Measurements from ENCODE around the gene BACH2.

Gene BACH2

GRCh38 chr6:89978749-89979145 is 317.9 kb downstream of the BACH2 start:
- DNase-seq = no peak
- Histone ChIP-seq H2BK12ac (ENCODE audit: low read length in 2 of 2) (no peak overlapping the region), H3K79me1 (replicated peaks; ENCODE audit: low read length, poor library complexity, severe bottlenecking) (no peaks in the 10 kb centered on the region), H4K91ac (ENCODE audit: low read length) (no peak overlapping the region), H2BK15ac (ENCODE audit: low read depth, poor library complexity, severe bottlenecking) (no peak overlapping the region), H3K27ac (ENCODE audit: low read length, poor library complexity, severe bottlenecking) (no peak overlapping the region), H3K18ac (ENCODE audit: low read depth in 1 of 2, low read length in 2 of 2) (no peak overlapping the region), H3K36me3 (ENCODE audit: control insufficient read depth in 1 of 2, insufficient read depth in 2 of 2, low read depth in 1 of 2, low read length in 2 of 2) (no peaks in the 10 kb centered on the region), H4K8ac (ENCODE audit: low read length) (no peak overlapping the region), H3K23ac (ENCODE audit: low read length in 2 of 2) (no peak overlapping the region), H2AFZ (ENCODE audit: low read depth, low read length) (no peak overlapping the region), H2AK5ac (ENCODE audit: low read length, severe bottlenecking) (no peak overlapping the region), H3K4me3 (ENCODE audit: insufficient read depth in 1 of 2, low read depth in 1 of 2, low read length in 2 of 2) (no peak overlapping the region), H3K4me1 (ENCODE audit: control insufficient read depth, insufficient read depth, low read depth, low read length) (no peaks in the 10 kb centered on the region), H3K4ac (ENCODE audit: low read depth in 1 of 2, low read length in 2 of 2) (no peak overlapping the region), H3K9ac (ENCODE audit: low read length) (no peak overlapping the region), H3K9me3 (ENCODE audit: control insufficient read depth, low read length) (no peaks in the 10 kb centered on the region), H2BK120ac (ENCODE audit: low read depth, low read length) (no peak overlapping the region), H2BK5ac (ENCODE audit: low read depth, low read length, poor library complexity, severe bottlenecking) (no peak overlapping the region), H3K27me3 (ENCODE audit: control insufficient read depth in 1 of 2, insufficient read depth in 1 of 2, low read length in 2 of 2) (no peaks in the 10 kb centered on the region), H3K4me2 (ENCODE audit: low read length, poor library complexity, severe bottlenecking) (no peak overlapping the region), H3K14ac (ENCODE audit: low read length in 2 of 2) (no peak overlapping the region)
- WGBS = 53% methylated on average over 3 of the region's 5 CpGs

- Histone ChIP-seq H3K14ac (ENCODE audit: low read length in 2 of 2) (no peak overlapping the region), H3K9ac (ENCODE audit: low read length) (peak overlapping the region; percentile 4), H3K4me2 (ENCODE audit: low read length, poor library complexity, severe bottlenecking) (no peak overlapping the region), H3K4me3 (ENCODE audit: insufficient read depth in 1 of 2, low read depth in 1 of 2, low read length in 2 of 2) (peak overlapping the region in 1 of 2 experiments; percentile 12), H3K4me1 (ENCODE audit: control insufficient read depth, insufficient read depth, low read depth, low read length) (no peaks in the 10 kb centered on the region), H3K79me1 (replicated peaks; ENCODE audit: low read length, poor library complexity, severe bottlenecking) (no peaks in the 10 kb centered on the region), H2AK5ac (ENCODE audit: low read length, severe bottlenecking) (no peak overlapping the region), H3K4ac (ENCODE audit: low read depth in 1 of 2, low read length in 2 of 2) (no peak overlapping the region), H2BK5ac (ENCODE audit: low read depth, low read length, poor library complexity, severe bottlenecking) (no peak overlapping the region), H4K8ac (ENCODE audit: low read length) (no peak overlapping the region), H2AFZ (ENCODE audit: low read depth, low read length) (no peak overlapping the region), H3K27ac (ENCODE audit: low read length, poor library complexity, severe bottlenecking) (no peak overlapping the region), H4K91ac (ENCODE audit: low read length) (no peak overlapping the region), H3K23ac (ENCODE audit: low read length in 2 of 2) (no peak overlapping the region), H3K9me3 (ENCODE audit: control insufficient read depth, low read length) (no peaks in the 10 kb centered on the region), H3K27me3 (ENCODE audit: control insufficient read depth in 1 of 2, insufficient read depth in 1 of 2, low read length in 2 of 2) (no peaks in the 10 kb centered on the region), H3K36me3 (ENCODE audit: control insufficient read depth in 1 of 2, insufficient read depth in 2 of 2, low read depth in 1 of 2, low read length in 2 of 2) (no peaks in the 10 kb centered on the region), H2BK120ac (ENCODE audit: low read depth, low read length) (no peak overlapping the region), H2BK12ac (ENCODE audit: low read length in 2 of 2) (no peak overlapping the region), H3K18ac (ENCODE audit: low read depth in 1 of 2, low read length in 2 of 2) (no peak overlapping the region), H2BK15ac (ENCODE audit: low read depth, poor library complexity, severe bottlenecking) (no peak overlapping the region)
- WGBS = 33% methylated on average over 6 of the region's 8 CpGs
- DNase-seq = peak; percentile 85
These were observed 318.6 kb downstream of the BACH2 start for GRCh38 chr6:89977808-89978748.

- Histone ChIP-seq H3K9me3 (ENCODE audit: control insufficient read depth, low read length) (no peaks in the 10 kb centered on the region), H3K4me1 (ENCODE audit: control insufficient read depth, insufficient read depth, low read depth, low read length) (no peaks in the 10 kb centered on the region), H3K27me3 (ENCODE audit: control insufficient read depth in 1 of 2, insufficient read depth in 1 of 2, low read length in 2 of 2) (no peaks in the 10 kb centered on the region), H3K18ac (ENCODE audit: low read depth in 1 of 2, low read length in 2 of 2) (no peak overlapping the region), H2AK5ac (ENCODE audit: low read length, severe bottlenecking) (no peak overlapping the region), H3K14ac (ENCODE audit: low read length in 2 of 2) (no peak overlapping the region), H3K4ac (ENCODE audit: low read depth in 1 of 2, low read length in 2 of 2) (no peak overlapping the region), H3K23ac (ENCODE audit: low read length in 2 of 2) (no peak overlapping the region), H2BK5ac (ENCODE audit: low read depth, low read length, poor library complexity, severe bottlenecking) (no peak overlapping the region), H3K36me3 (ENCODE audit: control insufficient read depth in 1 of 2, insufficient read depth in 2 of 2, low read depth in 1 of 2, low read length in 2 of 2) (no peaks in the 10 kb centered on the region), H3K27ac (ENCODE audit: low read length, poor library complexity, severe bottlenecking) (peak overlapping the region; percentile 31), H4K8ac (ENCODE audit: low read length) (no peak overlapping the region), H2BK120ac (ENCODE audit: low read depth, low read length) (no peak overlapping the region), H2BK15ac (ENCODE audit: low read depth, poor library complexity, severe bottlenecking) (no peak overlapping the region), H3K4me2 (ENCODE audit: low read length, poor library complexity, severe bottlenecking) (no peak overlapping the region), H2AFZ (ENCODE audit: low read depth, low read length) (no peak overlapping the region), H3K79me1 (replicated peaks; ENCODE audit: low read length, poor library complexity, severe bottlenecking) (no peaks in the 10 kb centered on the region), H3K9ac (ENCODE audit: low read length) (no peak overlapping the region), H2BK12ac (ENCODE audit: low read length in 2 of 2) (no peak overlapping the region), H3K4me3 (ENCODE audit: insufficient read depth in 1 of 2, low read depth in 1 of 2, low read length in 2 of 2) (no peak overlapping the region), H4K91ac (ENCODE audit: low read length) (no peak overlapping the region)
- 98% methylated on average over 2 of the region's 3 CpGs for WGBS
- DNase-seq = no peak
These were observed 320.0 kb downstream of the BACH2 start for GRCh38 chr6:89976694-89977020.

GRCh38 chr6:89975991-89976693 is 320.5 kb downstream of the BACH2 start:
- Histone ChIP-seq H3K27me3 (ENCODE audit: control insufficient read depth in 1 of 2, insufficient read depth in 1 of 2, low read length in 2 of 2) (no peaks in the 10 kb centered on the region), H2AK5ac (ENCODE audit: low read length, severe bottlenecking) (no peak overlapping the region), H2BK12ac (ENCODE audit: low read length in 2 of 2) (no peak overlapping the region), H3K18ac (ENCODE audit: low read depth in 1 of 2, low read length in 2 of 2) (no peak overlapping the region), H3K4me3 (ENCODE audit: insufficient read depth in 1 of 2, low read depth in 1 of 2, low read length in 2 of 2) (no peak overlapping the region), H3K4ac (ENCODE audit: low read depth in 1 of 2, low read length in 2 of 2) (no peak overlapping the region), H3K27ac (ENCODE audit: low read length, poor library complexity, severe bottlenecking) (peak overlapping the region; percentile 57), H3K79me1 (replicated peaks; ENCODE audit: low read length, poor library complexity, severe bottlenecking) (no peaks in the 10 kb centered on the region), H3K23ac (ENCODE audit: low read length in 2 of 2) (no peak overlapping the region), H3K14ac (ENCODE audit: low read length in 2 of 2) (no peak overlapping the region), H2BK120ac (ENCODE audit: low read depth, low read length) (no peak overlapping the region), H3K36me3 (ENCODE audit: control insufficient read depth in 1 of 2, insufficient read depth in 2 of 2, low read depth in 1 of 2, low read length in 2 of 2) (no peaks in the 10 kb centered on the region), H4K8ac (ENCODE audit: low read length) (no peak overlapping the region), H3K4me2 (ENCODE audit: low read length, poor library complexity, severe bottlenecking) (peak overlapping the region; percentile 20), H4K91ac (ENCODE audit: low read length) (no peak overlapping the region), H3K4me1 (ENCODE audit: control insufficient read depth, insufficient read depth, low read depth, low read length) (no peaks in the 10 kb centered on the region), H2BK5ac (ENCODE audit: low read depth, low read length, poor library complexity, severe bottlenecking) (no peak overlapping the region), H2BK15ac (ENCODE audit: low read depth, poor library complexity, severe bottlenecking) (no peak overlapping the region), H2AFZ (ENCODE audit: low read depth, low read length) (no peak overlapping the region), H3K9me3 (ENCODE audit: control insufficient read depth, low read length) (no peaks in the 10 kb centered on the region), H3K9ac (ENCODE audit: low read length) (no peak overlapping the region)
- WGBS = 96% methylated on average over 9 of the region's 12 CpGs
- no peak for DNase-seq
